Caco-2 (cell line): ENCODE results near the gene LRP1B. TPM values are rescaled to one million over a fixed set of nuclear protein-coding genes. Genes with fewer than 3 reads are reported as not detected.
A peak's percentile ranks its signal among the peaks of the same experiment; 100 is the strongest.

ENCODE experiments used
- BruUV-seq: library from RNA; stranded (reverse); fragments of 400-500 nt; replicated peaks from 2 replicates; lab custom pipeline; 2021; lab: Mats Ljungman, UMichigan
- CTCF ChIA-PET: fragments of 300-600 bp; sonication (Branson Sonifier 250); formaldehyde crosslinking; loops from one replicate; lab custom pipeline; 2022; ENCODE audit warnings: antibody characterized with exemption; lab: Charles Lee
- POLR2A ChIA-PET: fragments of 300-600 bp; sonication (Branson Sonifier 250); formaldehyde crosslinking; loops from one replicate; lab custom pipeline; 2022; ENCODE audit warnings: antibody characterized with exemption; lab: Charles Lee
- DNase-seq, 2 experiments: peaks; one replicate each; pipeline versions ENCODE4 v3.0.0 to v3.0.0-alpha.2; 2020 to 2022
- H3K27me3 ChIP-seq: replicated peaks from 2 replicates; pipeline ENCODE4 v1.6.0; 2011; ENCODE audit warnings: low read length; ENCODE audit not compliant: control insufficient read depth, insufficient read depth
- H3K36me3 ChIP-seq: 2 replicates; pipeline ENCODE4 v1.5.1; 2011; ENCODE audit warnings: low read length; ENCODE audit not compliant: control insufficient read depth, insufficient read depth
- H3K4me1 ChIP-seq: fragments of 250-450 bp; sonication (Bioruptor Pico); 2 replicates; pipeline ENCODE4 v1.5.1; 2020; ENCODE audit warnings: mild to moderate bottlenecking
- H3K4me3 ChIP-seq: 2 replicates; pipeline ENCODE4 v1.5.1; 2011; ENCODE audit warnings: low read depth, mild to moderate bottlenecking, control low read depth, low read length
- H3K9me3 ChIP-seq: fragments of 250-450 bp; sonication (Bioruptor Pico); 2 replicates; pipeline ENCODE4 v1.5.1; 2020; ENCODE audit warnings: mild to moderate bottlenecking, moderate library complexity
- H3K27ac Mint-ChIP-seq: one replicate; pipeline ENCODE4 v1.8.0; 2022; ENCODE audit warnings: mixed read lengths; ENCODE audit not compliant: unreplicated experiment
- H3K27me3 Mint-ChIP-seq: one replicate; pipeline ENCODE4 v1.8.0; 2022; ENCODE audit warnings: mixed read lengths; ENCODE audit not compliant: insufficient read depth, unreplicated experiment
- H3K36me3 Mint-ChIP-seq: one replicate; pipeline ENCODE4 v1.8.0; 2022; ENCODE audit warnings: mild to moderate bottlenecking, mixed read lengths; ENCODE audit not compliant: insufficient read depth, unreplicated experiment
- H3K4me1 Mint-ChIP-seq: one replicate; pipeline ENCODE4 v1.8.0; 2022; ENCODE audit warnings: low read depth, mixed read lengths; ENCODE audit not compliant: unreplicated experiment
- H3K4me3 Mint-ChIP-seq: one replicate; pipeline ENCODE4 v1.8.0; 2022; ENCODE audit warnings: mild to moderate bottlenecking, moderate library complexity, mixed read lengths; ENCODE audit not compliant: unreplicated experiment
- H3K9me3 Mint-ChIP-seq: one replicate; pipeline ENCODE4 v1.8.0; 2022; ENCODE audit warnings: mixed read lengths; ENCODE audit not compliant: unreplicated experiment
- CTCF ChIP-seq, 2 experiments: fragments of 200-600 bp in 1 of 2; IDR thresholded peaks; 1 replicate in 1 of 2; 2 replicates in 1 of 2; pipeline versions ENCODE4 v1.5.1 to v1.8.0; 2011 to 2022; ENCODE audit warnings: antibody characterized with exemption in 1 of 2, control low read depth in 1 of 2, inconsistent platforms in 1 of 2, low read depth in 1 of 2, low read length in 1 of 2, mild to moderate bottlenecking in 1 of 2, moderate library complexity in 1 of 2; ENCODE audit not compliant: insufficient read depth in 1 of 2, severe bottlenecking in 1 of 2, unreplicated experiment in 1 of 2
- intact Hi-C: fragments of 100-400 bp; cut with micrococcal nuclease; formaldehyde crosslinking; loops from one replicate; pipeline ENCODE4 v1.10.0; 2022; ENCODE audit not compliant: unreplicated experiment
- total RNA-seq: library from RNA; stranded (reverse); gene quantifications from 2 replicates; pipeline ENCODE4 v1.2.3, GENCODE V29; 2022

LRP1B gene
- total RNA-seq, 1 experiment from 2014 or later, result not detected

DNA sequence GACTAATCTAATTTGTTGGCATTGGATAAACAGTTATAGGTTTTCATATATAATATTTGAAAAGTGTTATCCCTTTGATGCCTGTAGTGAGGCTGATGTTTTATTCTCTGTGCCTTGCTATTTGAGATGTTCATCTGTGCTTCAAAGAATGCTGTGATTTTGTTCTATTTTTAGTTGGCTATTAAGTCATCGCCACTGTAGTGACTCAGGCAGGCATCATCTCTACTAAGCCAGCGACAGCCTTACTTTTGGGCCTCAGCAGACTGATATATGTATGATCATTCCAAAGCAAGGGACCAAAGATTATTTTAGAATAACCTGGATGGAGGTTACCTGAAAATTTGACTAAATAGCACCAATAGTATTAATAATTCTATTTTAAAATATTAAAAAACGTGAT is 1676.1 kb downstream of the LRP1B start:
- no peak for DNase-seq
- Histone ChIP-seq H3K9me3 (no peaks in the 10 kb centered on the region), H3K4me1 (no peaks in the 10 kb centered on the region), H3K36me3 (no peaks in the 10 kb centered on the region), H3K27me3 (no peaks in the 10 kb centered on the region), H3K4me3 (no peak overlapping the region)
- Mint-ChIP-seq H3K4me1 (no peaks in the 10 kb centered on the region), H3K36me3 (no peaks in the 10 kb centered on the region), H3K9me3 (no peaks in the 10 kb centered on the region), H3K27me3 (no peaks in the 10 kb centered on the region), H3K27ac (no peak overlapping the region), H3K4me3 (no peak overlapping the region)
- POLR2A ChIA-PET, result no interaction called here
- TF ChIP-seq CTCF (IDR thresholded peaks at IDR 0.05; ENCODE audit: insufficient read depth in 1 of 2, low read depth in 1 of 2, low read length in 1 of 2, severe bottlenecking in 1 of 2, unreplicated experiment in 1 of 2), result no peak
- BruUV-seq, result no TSS peak
- intact Hi-C loops, result no loop called here
- CTCF ChIA-PET, result no interaction called here

DNA sequence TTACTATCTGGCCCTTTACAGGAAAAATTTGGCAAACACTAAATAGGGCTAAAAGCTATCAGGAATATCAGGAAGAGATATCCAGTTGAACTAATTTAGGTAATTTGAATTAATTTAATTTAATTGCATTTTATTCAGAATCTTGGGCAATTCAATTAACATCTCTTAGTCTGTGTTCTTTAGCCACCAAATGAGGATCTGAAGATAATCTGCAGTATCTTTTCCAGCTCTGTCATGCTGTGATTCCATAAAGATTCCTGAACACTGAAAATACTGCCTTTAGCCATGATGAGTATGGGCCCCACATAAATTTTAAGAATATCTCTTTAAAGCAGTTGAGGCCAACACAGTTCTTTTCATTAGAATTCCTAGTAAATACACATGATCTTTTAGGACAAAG is 1679.5 kb downstream of the LRP1B start:
- H3K9me3 Mint-ChIP-seq, result no peaks in the 10 kb centered on the region
- H3K27me3 Mint-ChIP-seq, result peaks cover 3% of the 10 kb centered on the region
- H3K4me3 ChIP-seq, result no peak overlapping the region
- no peaks in the 10 kb centered on the region for H3K27me3 ChIP-seq
- intact Hi-C loops, result no loop called here
- CTCF ChIA-PET, result no interaction called here
- H3K36me3 ChIP-seq, result no peaks in the 10 kb centered on the region
- no peak overlapping the region for H3K27ac Mint-ChIP-seq
- BruUV-seq, result no TSS peak
- no peak overlapping the region for H3K4me3 Mint-ChIP-seq
- POLR2A ChIA-PET, result no interaction called here
- H3K36me3 Mint-ChIP-seq, result no peaks in the 10 kb centered on the region
- H3K4me1 ChIP-seq, result no peaks in the 10 kb centered on the region
- no peaks in the 10 kb centered on the region for H3K9me3 ChIP-seq
- no peak for DNase-seq
- H3K4me1 Mint-ChIP-seq, result no peaks in the 10 kb centered on the region
- TF ChIP-seq CTCF (IDR thresholded peaks at IDR 0.05; ENCODE audit: insufficient read depth in 1 of 2, low read depth in 1 of 2, low read length in 1 of 2, severe bottlenecking in 1 of 2, unreplicated experiment in 1 of 2), result no peak

GRCh38 chr2:140442319-140442718 is 1688.5 kb downstream of the LRP1B start:
- peaks cover 13% of the 10 kb centered on the region for H3K4me1 Mint-ChIP-seq
- H3K9me3 ChIP-seq, result no peaks in the 10 kb centered on the region
- intact Hi-C loops, result no loop called here
- peaks cover 4% of the 10 kb centered on the region for H3K27me3 Mint-ChIP-seq
- DNase-seq, result peak in 1 of 2 experiments; percentile 8
- no peak overlapping the region for H3K27ac Mint-ChIP-seq
- no TSS peak for BruUV-seq
- peaks cover 11% of the 10 kb centered on the region; the same call in 1 of the 2 replicates for H3K4me1 ChIP-seq
- CTCF ChIA-PET, result no interaction called here
- no peaks in the 10 kb centered on the region for H3K36me3 ChIP-seq
- H3K4me3 Mint-ChIP-seq, result no peak overlapping the region
- POLR2A ChIA-PET, result no interaction called here
- no peaks in the 10 kb centered on the region for H3K36me3 Mint-ChIP-seq
- no peaks in the 10 kb centered on the region for H3K9me3 Mint-ChIP-seq
- no peaks in the 10 kb centered on the region for H3K27me3 ChIP-seq
- no peak for TF ChIP-seq CTCF (IDR thresholded peaks at IDR 0.05; ENCODE audit: insufficient read depth in 1 of 2, low read depth in 1 of 2, low read length in 1 of 2, severe bottlenecking in 1 of 2, unreplicated experiment in 1 of 2)
- H3K4me3 ChIP-seq, result no peak overlapping the region
